Stimulated activated CD4-positive, alpha-beta T cell treated with anti-CD3 and anti-CD28 coated beads, Interleukin-12 subunit alpha, Interleukin-12 subunit beta, amount 100 ng/mL, for 24 hours (primary cell): Measurements from ENCODE around the gene CHAD.

Experiments
- DNase-seq, 2 experiments: peaks; one replicate each; pipeline ENCODE4 v3.0.0-alpha.2; 2020; ENCODE audit warnings: low read depth in 2 of 2

Gene CHAD

GRCh38 chr17:50468304-50469207, at the start of gene CHAD:
Gene CHAD, minus strand, starts transcription at chr17:50468880. Its CDS starts 67 bp downstream, at chr17:50468813.
- no peak for DNase-seq

- DNase-seq = no peak
Measured at GRCh38 chr17:50517504-50518383, 49.1 kb upstream of the CHAD start.

- DNase-seq = no peak
Measured at GRCh38 chr17:50517011-50517410, 48.3 kb upstream of the CHAD start.

GRCh38 chr17:50514936-50515702, 46.4 kb upstream of the CHAD start:
- DNase-seq = no peak

DNA sequence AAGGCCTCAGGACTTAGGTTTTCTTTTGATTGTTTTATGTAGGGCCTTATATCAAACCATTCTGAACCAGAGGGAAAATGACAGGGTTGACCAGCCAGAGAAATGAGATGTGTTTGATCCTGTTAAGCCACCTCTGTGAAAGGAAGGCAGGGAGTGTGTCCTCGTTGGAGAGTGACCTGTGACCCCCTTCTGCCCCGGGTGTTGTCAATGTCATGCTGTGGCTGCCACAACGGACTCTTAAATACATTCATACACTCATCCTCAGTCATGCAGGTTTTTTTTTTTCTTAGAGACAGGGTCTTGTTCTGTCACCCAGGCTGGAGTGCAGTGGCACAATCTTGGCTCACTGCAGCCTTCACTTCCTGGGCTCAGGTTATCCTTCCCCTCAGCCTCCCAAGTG, 45.7 kb upstream of the CHAD start:
- DNase-seq = no peak

- DNase-seq = no peak
Measured at GRCh38 chr17:50513495-50513894, 44.8 kb upstream of the CHAD start.

DNA sequence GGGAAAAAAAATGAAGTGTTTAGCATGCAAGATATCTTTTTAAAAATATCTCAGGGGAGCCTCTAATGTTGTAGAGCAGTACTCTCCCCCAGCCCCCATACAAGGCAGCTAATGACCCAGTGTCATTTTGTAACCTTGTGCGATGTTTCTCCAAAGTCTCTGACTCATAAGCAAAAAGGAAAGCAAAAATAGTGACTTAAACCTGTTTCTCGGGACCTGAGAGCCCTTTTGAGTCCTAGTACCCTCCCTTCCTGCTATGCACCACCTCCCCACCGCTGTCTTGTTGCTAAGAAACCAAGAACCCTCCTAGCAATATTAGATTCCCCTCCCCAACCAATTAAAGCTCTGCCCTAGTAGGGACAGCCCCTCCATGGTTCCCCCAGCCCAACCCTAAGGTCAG, 42.4 kb upstream of the CHAD start:
- peak in 1 of 2 experiments; percentile 42 for DNase-seq

DNA sequence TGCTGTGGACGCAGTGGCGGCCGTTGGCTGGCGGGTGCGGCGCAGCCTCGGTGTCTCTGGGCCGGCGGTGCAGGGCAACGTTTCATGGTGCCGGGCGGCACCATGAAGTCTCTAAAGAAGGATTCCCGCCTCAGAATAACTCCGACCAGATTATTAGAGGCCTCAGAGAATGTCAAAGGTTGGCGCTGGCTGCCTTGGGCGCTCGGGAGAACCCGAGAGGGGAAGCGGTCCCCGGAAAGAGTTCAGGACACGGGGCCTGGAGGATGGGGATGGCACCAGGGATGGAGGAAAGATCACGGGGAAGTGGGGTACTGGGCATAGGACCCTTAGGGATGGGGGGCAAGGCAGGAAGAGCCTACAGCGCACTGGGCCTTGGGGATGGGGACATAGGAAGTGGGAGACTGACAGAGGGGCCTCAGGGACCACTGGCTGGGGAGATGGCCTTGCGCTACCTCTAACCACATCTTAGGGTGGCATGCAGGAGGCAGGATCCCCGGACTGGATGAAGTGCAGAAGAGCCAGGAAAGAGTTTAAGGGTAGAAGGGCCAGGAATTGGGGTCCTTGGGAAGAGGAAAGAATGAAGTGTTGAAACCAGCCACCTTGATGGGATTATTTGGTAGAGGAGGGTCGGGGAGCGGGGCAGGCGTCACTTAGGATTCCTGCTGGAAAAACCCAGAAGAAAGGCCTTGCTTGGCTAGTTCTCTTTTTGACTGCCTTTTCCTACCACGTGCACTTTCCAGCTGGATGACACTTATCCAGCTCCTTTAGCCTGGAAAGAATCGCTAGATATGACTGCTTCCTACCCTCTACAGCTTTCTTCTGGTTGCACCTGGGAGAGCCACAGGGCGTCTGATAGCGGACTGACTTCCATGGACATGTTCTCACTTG, 40.1 kb upstream of the CHAD start:
- no peak for DNase-seq

GRCh38 chr17:50507871-50508572, 39.3 kb upstream of the CHAD start, which contains the start of gene MYCBPAP:
Gene MYCBPAP, plus strand, starts transcription at chr17:50508439. Its CDS starts 236 bp downstream, at chr17:50508675.
- DNase-seq = peak; percentile 64 to 77

- no peak for DNase-seq
Measured at GRCh38 chr17:50506298-50506697, 37.6 kb upstream of the CHAD start.

GRCh38 chr17:50505591-50506130, 37.0 kb upstream of the CHAD start:
- DNase-seq = no peak

GRCh38 chr17:50502301-50502990, 33.8 kb upstream of the CHAD start:
- no peak for DNase-seq

GRCh38 chr17:50501054-50501453, 32.4 kb upstream of the CHAD start:
- DNase-seq = no peak

DNA sequence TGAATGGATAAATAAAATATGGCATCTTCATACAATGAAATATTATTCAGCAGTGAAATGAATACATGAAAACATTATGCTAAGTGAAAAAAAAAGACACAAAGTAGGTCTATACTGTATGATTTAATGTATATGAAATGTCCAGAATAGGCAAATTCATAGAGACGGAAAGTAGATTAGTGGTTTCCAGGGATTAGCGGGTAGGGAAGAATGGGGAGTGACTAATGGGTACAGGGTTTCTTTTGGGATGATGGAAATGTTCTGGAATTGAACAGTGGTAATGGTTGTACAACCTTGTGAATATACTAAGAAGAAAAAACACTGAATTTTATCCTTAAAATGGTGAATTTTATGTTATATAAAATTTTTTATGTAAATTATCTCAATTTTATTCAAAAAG, 31.0 kb upstream of the CHAD start:
- DNase-seq = no peak

DNA sequence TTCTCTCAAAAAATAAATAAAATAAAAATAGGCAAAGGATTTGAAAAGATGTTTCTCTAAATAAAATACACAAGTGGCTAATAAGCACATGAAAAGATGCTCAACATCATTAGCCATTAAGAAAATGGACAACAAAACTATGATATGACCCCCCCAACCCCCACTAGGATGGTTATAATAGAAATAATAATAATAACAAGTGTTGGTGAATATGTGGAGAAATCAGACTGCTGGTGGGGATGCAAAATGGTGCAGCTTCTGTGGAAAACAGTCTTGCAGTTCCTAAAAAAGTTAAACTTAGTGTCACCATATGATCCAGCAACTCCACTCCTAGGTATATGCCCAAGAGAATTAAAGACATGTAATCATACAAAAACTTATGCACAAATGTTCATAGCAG, 30.6 kb upstream of the CHAD start:
- no peak for DNase-seq

GRCh38 chr17:50498021-50498874, 29.6 kb upstream of the CHAD start:
- DNase-seq = no peak

DNA sequence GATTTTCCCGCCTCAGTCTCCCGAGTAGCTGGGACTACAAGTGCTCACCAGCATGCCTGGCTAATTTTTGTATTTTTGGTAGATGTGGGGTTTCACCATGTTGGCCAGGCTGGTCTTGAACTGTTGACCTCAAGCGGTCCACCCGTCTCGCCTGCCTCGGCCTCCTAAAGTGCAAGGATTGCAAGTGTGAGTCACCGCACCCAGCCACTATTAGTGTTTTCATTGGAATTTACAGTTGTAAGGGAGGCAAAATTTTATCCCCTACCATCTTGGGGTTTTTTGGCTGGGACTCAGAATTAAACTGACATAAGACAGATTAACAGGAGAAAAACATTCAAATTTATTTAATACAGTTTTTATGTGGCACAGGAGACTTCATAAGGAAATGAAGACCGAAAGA, 27.2 kb upstream of the CHAD start:
- no peak for DNase-seq

DNA sequence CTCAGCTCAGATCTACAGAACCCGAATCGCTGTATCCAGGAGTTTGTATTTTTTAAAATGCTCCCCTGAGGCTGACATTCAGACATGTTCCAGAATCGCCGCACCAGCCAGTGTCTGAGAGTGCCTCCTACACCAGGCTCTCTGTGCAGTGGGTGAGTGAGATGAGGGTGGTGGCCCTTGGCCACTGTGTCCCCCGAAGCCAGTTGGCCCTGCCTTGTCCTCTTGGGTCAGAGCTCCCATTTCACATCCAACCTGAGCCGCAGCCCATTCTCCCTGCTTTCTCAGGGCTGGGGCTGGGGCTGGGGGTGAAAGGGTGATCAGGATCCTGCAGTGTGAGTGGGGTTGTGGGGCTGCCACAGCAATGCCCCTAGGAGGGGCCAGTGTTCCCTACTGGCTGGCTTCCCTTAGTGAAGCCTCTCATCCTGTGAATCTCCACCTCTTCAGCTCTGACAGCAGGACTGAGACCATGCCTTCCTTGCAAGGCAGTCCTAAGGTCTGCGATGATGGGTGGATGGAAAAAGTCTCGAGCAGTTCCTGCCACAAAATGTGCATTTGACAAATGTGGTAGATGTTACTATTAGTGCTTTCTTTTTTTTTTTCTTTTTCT, 26.6 kb upstream of the CHAD start:
- no peak for DNase-seq
